ENCODE results near the gene CNTNAP5.

Gene CNTNAP5

GRCh38 chr2:124883595-124883994 lies 858.5 kb downstream of the CNTNAP5 start:
- TF ChIP-seq CTCF (IDR thresholded peaks at IDR 0.05; ENCODE audit: low read depth, low read length) = no peak
- no peak overlapping the region for H3K4me3 ChIP-seq (ENCODE audit: low read depth, low read length)

DNA sequence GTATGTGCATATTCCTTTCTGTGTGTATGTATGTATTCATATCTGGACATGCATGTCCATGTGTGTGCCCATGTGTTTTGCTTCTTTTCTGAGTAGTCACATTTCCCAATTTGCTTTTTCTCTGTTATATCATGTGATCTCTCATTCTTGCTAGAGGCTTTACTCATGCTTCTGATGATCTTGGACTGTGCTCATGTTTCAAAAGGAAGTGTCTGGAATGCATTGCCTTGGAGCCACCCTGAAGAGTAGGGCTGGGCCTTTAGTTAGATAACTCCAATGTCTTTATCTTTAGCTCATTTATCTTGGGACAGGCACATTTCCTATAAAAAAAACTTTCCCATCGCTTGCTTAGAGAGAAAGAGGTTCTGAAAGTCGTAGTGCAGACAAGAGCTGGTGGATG lies 859.2 kb downstream of the CNTNAP5 start:
- TF ChIP-seq CTCF (IDR thresholded peaks at IDR 0.05; ENCODE audit: low read depth, low read length) = no peak
- no peak for DNase-seq
- H3K9me3 ChIP-seq (ENCODE audit: severe bottlenecking) = no peaks in the 10 kb centered on the region
- H3K27me3 ChIP-seq (ENCODE audit: insufficient read depth, low read depth, severe bottlenecking) = no peaks in the 10 kb centered on the region
- no peaks in the 10 kb centered on the region for H3K36me3 ChIP-seq
- H3K4me3 ChIP-seq (ENCODE audit: low read depth, low read length) = no peak overlapping the region
- no peak overlapping the region for H3K27ac ChIP-seq

More at GRCh38 chr2:124883595-124883994, 858.5 kb downstream of the CNTNAP5 start:
- Histone ChIP-seq H3K27me3 (ENCODE audit: insufficient read depth, low read depth, severe bottlenecking) (no peaks in the 10 kb centered on the region), H3K9me3 (ENCODE audit: severe bottlenecking) (no peaks in the 10 kb centered on the region), H3K27ac (no peak overlapping the region), H3K36me3 (no peaks in the 10 kb centered on the region)
- no peak for DNase-seq

DNA sequence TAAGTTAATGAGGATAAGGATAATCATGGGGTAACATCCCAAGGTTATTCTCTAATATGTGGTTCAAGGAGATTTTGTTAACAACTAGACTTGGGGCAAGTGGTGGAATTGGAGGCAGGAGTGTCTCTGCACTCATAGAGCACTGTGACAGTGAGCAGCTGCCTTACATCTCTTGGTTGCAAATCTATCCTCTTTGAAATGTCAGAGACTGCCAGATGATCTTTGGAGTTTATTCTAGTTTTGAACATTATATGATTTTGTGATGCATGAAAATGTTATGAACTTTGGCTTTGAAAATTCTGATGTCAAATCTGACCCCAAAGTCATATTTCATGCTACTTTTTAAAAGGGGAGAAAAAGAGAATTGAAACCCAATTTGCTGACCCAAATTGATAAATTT lies 861.1 kb downstream of the CNTNAP5 start:
- Histone ChIP-seq H3K4me3 (ENCODE audit: low read depth, low read length) (no peak overlapping the region), H3K36me3 (no peaks in the 10 kb centered on the region), H3K27ac (no peak overlapping the region), H3K27me3 (ENCODE audit: insufficient read depth, low read depth, severe bottlenecking) (no peaks in the 10 kb centered on the region), H3K9me3 (ENCODE audit: severe bottlenecking) (no peaks in the 10 kb centered on the region)
- TF ChIP-seq CTCF (IDR thresholded peaks at IDR 0.05; ENCODE audit: low read depth, low read length) = no peak
- no peak for DNase-seq

- H3K4me3 ChIP-seq (ENCODE audit: low read depth, low read length) = no peak overlapping the region
- no peaks in the 10 kb centered on the region for H3K9me3 ChIP-seq (ENCODE audit: severe bottlenecking)
- no peak for TF ChIP-seq CTCF (IDR thresholded peaks at IDR 0.05; ENCODE audit: low read depth, low read length)
- no peaks in the 10 kb centered on the region for H3K36me3 ChIP-seq
- no peak overlapping the region for H3K27ac ChIP-seq
- DNase-seq = no peak
- peaks cover 3% of the 10 kb centered on the region for H3K27me3 ChIP-seq (ENCODE audit: insufficient read depth, low read depth, severe bottlenecking)
Measured at GRCh38 chr2:124887466-124887865, 862.4 kb downstream of the CNTNAP5 start.

DNA sequence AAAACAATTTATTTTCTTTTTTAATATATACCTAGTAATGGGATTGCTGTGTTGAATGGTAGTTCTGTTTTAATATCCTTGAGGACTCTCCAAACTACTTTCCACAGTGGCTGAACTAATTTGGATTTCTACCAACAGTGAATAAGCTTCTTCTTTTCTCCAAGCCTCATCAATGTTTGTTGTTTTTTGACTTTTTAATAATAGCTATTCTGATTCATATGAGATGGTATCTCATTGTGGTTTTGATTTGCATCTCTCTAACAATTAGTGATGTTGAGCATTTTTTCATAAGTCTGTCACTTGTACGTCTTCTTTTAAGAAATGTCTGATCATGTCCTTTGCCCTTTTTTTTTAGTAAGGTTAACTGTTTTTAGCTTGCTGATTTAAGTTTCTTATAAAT lies 863.3 kb downstream of the CNTNAP5 start:
- no peak for TF ChIP-seq CTCF (IDR thresholded peaks at IDR 0.05; ENCODE audit: low read depth, low read length)
- no peak overlapping the region for H3K27ac ChIP-seq
- no peak overlapping the region for H3K4me3 ChIP-seq (ENCODE audit: low read depth, low read length)
- peaks cover 3% of the 10 kb centered on the region for H3K27me3 ChIP-seq (ENCODE audit: insufficient read depth, low read depth, severe bottlenecking)
- H3K9me3 ChIP-seq (ENCODE audit: severe bottlenecking) = no peaks in the 10 kb centered on the region
- DNase-seq = no peak
- no peaks in the 10 kb centered on the region for H3K36me3 ChIP-seq

DNA sequence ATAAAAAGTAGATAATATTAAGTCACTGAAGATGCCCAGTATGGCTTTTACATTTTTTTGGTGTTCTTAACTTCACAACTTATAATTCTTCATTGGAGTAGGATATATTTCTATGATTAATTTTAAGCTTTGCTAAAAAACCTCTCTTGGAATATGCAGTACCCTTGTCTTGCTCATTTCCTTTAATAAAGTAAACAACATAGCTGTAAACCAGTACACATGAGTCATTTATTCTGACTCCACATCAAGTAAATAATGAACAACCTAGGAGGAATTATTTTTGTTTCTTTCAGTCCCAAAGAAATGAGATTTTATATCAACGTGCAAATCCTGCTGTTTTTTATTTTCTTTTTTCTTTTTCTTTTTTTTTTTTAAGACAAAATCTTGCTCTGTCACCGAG lies 869.1 kb downstream of the CNTNAP5 start:
- Histone ChIP-seq H3K27me3 (ENCODE audit: insufficient read depth, low read depth, severe bottlenecking) (peaks cover 3% of the 10 kb centered on the region), H3K27ac (no peak overlapping the region), H3K36me3 (no peaks in the 10 kb centered on the region), H3K9me3 (ENCODE audit: severe bottlenecking) (no peaks in the 10 kb centered on the region), H3K4me3 (ENCODE audit: low read depth, low read length) (no peak overlapping the region)
- TF ChIP-seq CTCF (IDR thresholded peaks at IDR 0.05; ENCODE audit: low read depth, low read length) = no peak
- no peak for DNase-seq
